ENCODE results near the gene CCDC138.

Gene CCDC138

GRCh38 chr2:108896741-108897140 lies 110.2 kb downstream of the CCDC138 start:
- DNase-seq, result no peak

- DNase-seq, result no peak
Measured at GRCh38 chr2:108898315-108899082, 111.9 kb downstream of the CCDC138 start.

GRCh38 chr2:108904680-108905079 lies 118.1 kb downstream of the CCDC138 start:
- DNase-seq, result no peak

- no peak for DNase-seq
Measured at GRCh38 chr2:108905176-108905575, 118.6 kb downstream of the CCDC138 start.

- DNase-seq, result no peak
Measured at GRCh38 chr2:108905906-108906305, 119.3 kb downstream of the CCDC138 start.

- DNase-seq, result no peak
Measured at GRCh38 chr2:108906403-108907077, 120.0 kb downstream of the CCDC138 start.

- no peak for DNase-seq
Measured at GRCh38 chr2:108907822-108908712, 121.5 kb downstream of the CCDC138 start.

GRCh38 chr2:108908713-108909070 lies 122.1 kb downstream of the CCDC138 start:
- no peak for DNase-seq

- no peak for DNase-seq
Measured at GRCh38 chr2:108909275-108909823, 122.8 kb downstream of the CCDC138 start.

- DNase-seq, result no peak
Measured at GRCh38 chr2:108910011-108910431, 123.5 kb downstream of the CCDC138 start.

GRCh38 chr2:108910541-108911396 lies 124.2 kb downstream of the CCDC138 start:
- DNase-seq, result no peak

GRCh38 chr2:108911401-108911800 lies 124.8 kb downstream of the CCDC138 start:
- DNase-seq, result no peak

- no peak for DNase-seq
Measured at GRCh38 chr2:108911807-108912628, 125.4 kb downstream of the CCDC138 start.

GRCh38 chr2:108912629-108912902 lies 126.0 kb downstream of the CCDC138 start:
- DNase-seq, result no peak

- DNase-seq, result no peak
Measured at GRCh38 chr2:108916122-108916795, 129.7 kb downstream of the CCDC138 start.

- DNase-seq, result no peak
Measured at GRCh38 chr2:108916796-108917421, 130.3 kb downstream of the CCDC138 start.

GRCh38 chr2:108917526-108917925 lies 131.0 kb downstream of the CCDC138 start:
- DNase-seq, result no peak

GRCh38 chr2:108918156-108918874 lies 131.7 kb downstream of the CCDC138 start:
- DNase-seq, result no peak

- no peak for DNase-seq
Measured at GRCh38 chr2:108918941-108919341, 132.4 kb downstream of the CCDC138 start.

All from T-helper 9 cell (primary cell).